GM18526 (cell line): ENCODE measurements around the gene ABCB6.

Experiments
- POLR2A ChIP-seq: IDR thresholded peaks from 3 replicates; pipeline ENCODE4 v1.6.1; 2011; ENCODE audit not compliant: insufficient read length; ENCODE audit errors: extremely low read depth

The ABCB6 gene

DNA sequence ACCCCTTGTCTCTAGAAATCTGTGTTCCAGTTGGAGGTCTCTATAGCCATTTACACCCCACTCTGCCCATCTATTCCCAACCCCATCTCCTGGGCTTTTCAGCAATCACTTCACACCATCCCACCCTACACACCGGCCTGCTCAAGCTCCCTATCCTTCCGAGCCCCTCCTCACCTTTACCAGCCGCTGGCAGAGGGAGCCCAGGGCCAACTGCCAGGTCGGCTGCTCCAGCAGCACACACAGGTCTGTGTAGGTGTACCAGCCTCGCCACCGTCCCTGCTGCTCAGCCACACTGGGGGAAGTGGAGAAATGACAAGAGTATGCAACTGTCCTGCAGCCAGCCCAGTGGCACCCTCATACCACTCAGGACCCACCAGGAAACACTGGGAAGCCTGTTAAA, 45.6 kb downstream of the ABCB6 start:
- TF ChIP-seq POLR2A = no peak

DNA sequence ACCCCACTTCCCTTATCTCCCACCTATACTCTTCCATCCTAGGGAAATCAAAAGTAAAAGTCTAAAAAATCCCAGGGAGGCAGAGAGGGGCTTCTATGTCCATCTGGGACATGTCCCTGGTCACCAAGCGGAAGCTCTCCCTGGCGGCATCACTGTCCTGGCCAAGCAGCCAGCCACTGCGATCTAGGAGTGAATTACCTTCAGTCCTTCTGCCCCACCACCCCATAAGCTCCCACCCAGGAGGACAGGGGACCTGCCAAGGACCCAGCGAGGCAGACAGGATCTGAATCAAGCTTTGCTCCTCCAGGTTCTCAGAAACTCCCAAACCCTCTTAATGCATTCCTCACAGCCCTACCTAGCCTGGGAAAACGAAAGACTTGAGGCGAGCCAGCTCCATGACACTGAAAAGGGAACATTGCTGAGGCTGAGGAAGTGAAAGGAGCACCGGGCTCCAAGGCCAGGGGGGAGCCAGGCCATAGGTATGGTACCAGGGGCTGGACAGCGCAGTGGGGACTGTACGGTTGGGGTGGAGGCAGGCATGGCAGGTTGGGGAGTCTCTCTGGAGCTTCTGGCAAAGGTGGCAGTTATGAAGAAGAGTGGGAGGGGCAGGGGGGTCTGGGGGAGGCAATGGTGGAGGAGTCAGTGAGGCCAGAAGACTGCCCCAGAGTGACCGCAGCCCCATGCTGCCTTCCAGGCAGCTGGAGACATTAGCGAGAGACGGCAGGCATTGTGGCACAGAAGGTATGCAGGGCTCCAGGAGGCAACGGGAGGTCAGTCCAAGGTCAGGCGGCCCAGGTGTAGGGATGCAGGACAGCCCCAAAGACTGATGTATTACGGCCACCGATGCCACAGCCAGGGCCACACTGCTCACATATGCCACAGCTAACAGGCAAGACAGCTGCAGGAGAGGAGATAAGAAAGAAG, 46.3 kb downstream of the ABCB6 start:
- TF ChIP-seq POLR2A = no peak

- no peak for TF ChIP-seq POLR2A
These were observed 47.5 kb downstream of the ABCB6 start for GRCh38 chr2:219171231-219171651.

- TF ChIP-seq POLR2A = no peak
These were observed 48.7 kb downstream of the ABCB6 start, which contains the start of gene SLC23A3 for GRCh38 chr2:219169930-219170654. TSS of gene SLC23A3 (minus strand) at chr2:219170029. CDS start at chr2:219169984, 45 bp downstream.

DNA sequence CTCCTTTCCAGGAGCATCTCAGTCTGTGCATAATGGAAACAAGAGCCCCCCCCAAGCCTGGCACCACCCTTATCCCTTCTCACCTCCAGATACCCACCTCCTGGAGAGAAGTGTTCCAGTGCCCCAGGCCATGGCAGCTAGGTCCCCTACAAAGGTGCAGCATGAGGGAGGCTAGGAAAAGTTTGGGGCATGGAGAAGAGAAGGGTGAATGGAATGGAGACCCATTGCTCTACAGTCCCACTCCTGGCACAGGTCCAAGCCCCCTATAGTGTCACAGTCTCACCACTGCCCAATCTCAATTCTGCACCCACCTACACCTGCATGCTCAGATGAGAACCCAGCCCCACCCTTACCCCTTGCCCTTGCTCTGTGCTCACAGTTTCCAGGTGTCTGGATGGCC, 49.8 kb downstream of the ABCB6 start:
- TF ChIP-seq POLR2A = no peak

GRCh38 chr2:219168526-219168925, 50.2 kb downstream of the ABCB6 start:
- no peak for TF ChIP-seq POLR2A

DNA sequence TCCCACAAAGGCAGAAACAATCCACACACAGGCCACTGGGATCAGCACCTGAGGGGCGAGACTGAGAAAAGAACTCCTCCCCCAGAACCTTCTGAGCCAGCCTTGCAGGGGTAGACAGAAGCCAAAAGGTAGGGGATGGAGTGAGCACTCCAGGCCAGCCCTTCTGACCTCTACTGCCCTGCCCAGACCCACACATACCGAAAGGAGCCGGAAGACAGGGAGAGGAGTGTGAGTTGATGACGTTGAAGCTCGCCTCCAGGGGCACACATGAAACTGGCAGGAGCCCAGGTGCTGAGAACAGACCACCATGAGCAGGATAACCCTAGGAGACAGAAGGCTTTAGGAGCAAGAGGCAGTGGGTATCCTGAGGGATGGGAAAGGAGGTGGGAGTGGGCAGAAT, 50.8 kb downstream of the ABCB6 start:
- TF ChIP-seq POLR2A = no peak

DNA sequence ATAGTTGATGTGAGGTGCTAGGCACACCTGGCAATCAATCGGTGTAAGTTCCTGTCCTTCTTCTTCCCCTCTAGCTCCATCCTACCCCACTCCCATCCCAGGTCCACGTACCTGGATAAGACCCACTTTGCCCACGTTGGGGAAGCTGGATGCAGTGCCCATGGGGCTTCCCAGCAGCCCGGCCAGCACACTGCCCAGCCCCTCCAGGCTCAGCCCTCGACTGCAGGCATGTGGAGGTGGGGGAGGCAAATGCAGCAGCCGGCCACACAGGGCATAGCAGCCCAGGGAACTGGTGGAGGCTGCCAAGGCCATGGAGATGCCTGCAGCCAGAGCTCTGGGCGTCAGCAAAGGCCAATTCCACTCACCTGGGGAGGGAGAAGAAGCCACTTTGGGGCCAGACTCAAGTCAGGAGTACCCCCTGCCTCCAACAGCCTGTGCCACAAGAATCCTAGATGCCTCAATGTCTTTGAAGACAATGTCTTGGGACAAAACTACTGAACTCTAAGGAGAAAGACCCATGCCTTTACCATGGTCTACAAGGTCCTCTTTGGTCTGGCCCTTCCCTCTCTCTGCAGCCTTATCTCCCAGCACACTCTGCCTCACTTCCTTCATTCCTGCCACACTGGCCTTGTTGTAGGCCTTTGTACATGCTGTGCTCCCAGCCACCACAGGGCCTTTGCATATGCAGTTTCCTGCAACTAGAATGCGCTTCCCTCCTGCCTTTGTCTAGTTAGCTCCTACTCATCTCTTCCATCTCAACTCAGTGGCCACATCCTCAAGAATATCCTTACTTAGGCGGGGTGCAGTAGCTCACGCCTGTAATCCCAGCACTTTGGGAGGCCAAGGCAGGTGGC, 53.5 kb downstream of the ABCB6 start:
- TF ChIP-seq POLR2A = no peak

- no peak for TF ChIP-seq POLR2A
These were observed 55.6 kb downstream of the ABCB6 start for GRCh38 chr2:219163156-219163555.

DNA sequence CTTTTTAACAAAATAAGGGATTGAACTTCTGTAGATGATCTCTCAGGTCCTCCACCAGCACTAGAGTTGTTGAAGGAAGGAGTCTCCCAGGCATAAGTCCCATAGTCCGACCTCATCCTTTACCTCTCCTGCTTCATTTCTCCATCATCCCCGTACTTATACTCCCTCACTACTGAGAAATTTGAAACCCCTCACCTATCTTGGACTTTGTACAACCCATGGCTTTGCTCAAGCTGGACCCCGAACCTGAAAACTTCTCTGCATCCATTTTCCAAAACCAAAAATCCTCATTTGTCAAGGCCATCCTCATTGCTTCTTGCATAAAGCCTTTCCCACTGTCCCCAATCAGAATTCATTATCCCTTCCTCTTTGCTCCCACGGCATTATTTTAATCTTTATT, 57.7 kb downstream of the ABCB6 start:
- TF ChIP-seq POLR2A = no peak

GRCh38 chr2:219160186-219161017, 58.4 kb downstream of the ABCB6 start, which contains the start of gene NHEJ1:
TSS of gene NHEJ1 (minus strand) at chr2:219160815. CDS start at chr2:219158362, 2,453 bp downstream.
- TF ChIP-seq POLR2A = peak; percentile 86
